ENCODE results near the gene AFAP1L1.

Gene AFAP1L1

DNA sequence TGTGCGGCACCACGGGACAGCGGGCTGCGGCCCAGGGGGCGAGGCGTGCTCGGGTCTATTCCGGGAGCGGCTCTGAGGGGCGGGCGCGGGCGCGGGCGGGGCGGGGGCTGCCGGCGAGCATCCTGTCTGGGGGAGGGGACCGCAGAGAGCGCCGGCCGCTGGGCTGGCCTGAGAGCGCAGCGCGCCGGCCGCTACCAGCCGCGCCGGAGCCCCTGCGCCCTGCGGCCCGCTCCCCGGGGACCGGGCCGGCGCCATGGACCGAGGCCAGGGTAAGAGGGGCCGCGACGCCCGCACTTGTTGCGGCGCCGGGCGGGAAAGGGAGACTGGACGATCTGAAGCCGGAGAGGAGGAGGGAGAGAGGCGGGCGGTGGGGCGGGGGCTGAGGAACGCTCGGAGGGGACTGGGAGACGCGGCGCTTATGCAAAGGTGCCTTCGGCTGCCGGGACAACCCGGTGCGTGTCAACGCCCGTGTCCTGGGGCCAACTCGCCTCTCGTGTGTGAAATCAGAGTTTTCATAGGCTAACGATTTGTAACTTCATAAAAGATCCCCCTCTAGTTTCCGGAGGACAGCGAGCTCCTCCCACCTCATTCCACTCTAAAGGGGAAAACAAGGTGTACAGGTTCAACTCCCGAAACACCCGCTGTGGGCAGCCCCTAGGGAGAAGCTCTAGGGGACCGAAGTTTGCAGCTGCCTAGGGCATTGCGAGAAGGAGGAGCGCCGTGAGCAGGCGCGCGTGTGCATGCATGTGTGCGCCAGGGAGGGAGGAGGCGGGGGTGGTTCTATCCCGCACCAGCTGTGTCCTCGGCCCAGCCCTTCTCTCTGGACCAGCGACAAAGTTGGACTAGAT lies at the start of gene AFAP1L1:
Gene AFAP1L1, plus strand, starts transcription at position 144 of the 848 bp plus-strand sequence. Its CDS starts 110 bp downstream, at position 254.
- peak within 1 kb of the TSS; percentile 77 to 86 (median 81) for H3K4me3 ChIP-seq (ENCODE audit: low read depth in 1 of 5, low read length in 5 of 5)
- peaks cover 0 to 6% (median 0%) of the 10 kb centered on the region in 5 donors for H3K36me3 ChIP-seq (ENCODE audit: control insufficient read depth in 5 of 5, insufficient read depth in 5 of 5, low read length in 5 of 5)
- peak within 1 kb of the TSS; percentile 74 for H3K27ac ChIP-seq (ENCODE audit: low read depth, low read length)
- H3K9ac ChIP-seq (ENCODE audit: low read length in 5 of 5), result peak within 1 kb of the TSS in 4 of 5 donors; percentile 60 to 64 (median 62)
- H3K9me3 ChIP-seq (ENCODE audit: control insufficient read depth in 5 of 5, low read length in 5 of 5), result peaks cover 3 to 17% (median 12%) of the 10 kb centered on the region in 5 donors
- no peaks in the 10 kb centered on the region for H3K27me3 ChIP-seq (ENCODE audit: control insufficient read depth in 5 of 5, insufficient read depth in 4 of 5, low read length in 5 of 5)
- H3K4me1 ChIP-seq (ENCODE audit: control insufficient read depth in 5 of 5, insufficient read depth in 5 of 5, low read length in 5 of 5), result peaks cover 0 to 30% (median 27%) of the 10 kb centered on the region in 5 donors

DNA sequence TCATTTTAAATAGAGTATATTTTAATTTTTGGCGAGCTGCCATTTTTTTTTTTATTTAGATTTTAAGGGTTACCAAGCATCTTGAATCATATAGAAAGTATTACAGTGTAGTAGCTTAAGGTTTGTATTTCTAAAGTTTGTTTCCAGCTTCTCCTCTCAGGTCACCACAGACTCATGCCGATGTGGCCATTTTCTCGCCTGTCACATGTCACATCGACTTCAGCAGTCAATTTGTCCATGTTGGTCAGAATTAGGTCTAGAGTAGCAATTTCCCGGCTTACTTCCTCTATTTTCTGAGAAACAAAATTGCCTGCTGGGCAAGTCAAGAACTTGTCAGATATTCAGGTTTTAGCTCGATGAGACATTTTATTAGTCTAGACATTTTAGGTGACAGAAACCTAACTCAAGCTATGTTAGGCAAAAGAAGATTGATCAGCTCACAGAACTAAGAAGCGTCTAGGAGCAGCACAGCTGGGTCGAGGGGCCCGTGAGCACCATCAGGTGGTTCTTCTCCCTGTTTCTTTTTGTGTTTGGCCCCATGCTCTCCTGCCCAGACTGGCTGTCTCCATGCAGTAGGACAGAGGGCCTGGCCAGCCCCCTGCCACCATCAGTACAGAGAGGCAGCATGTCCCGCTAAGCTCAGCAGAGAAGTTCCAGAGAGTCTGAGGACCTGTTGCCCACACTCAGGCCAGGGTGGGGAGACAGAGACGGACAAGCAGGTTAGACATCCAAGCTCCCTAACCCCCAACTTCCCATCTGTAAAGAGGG lies 48.4 kb upstream of the AFAP1L1 start:
- Histone ChIP-seq H3K27ac (ENCODE audit: low read depth, low read length) (peak overlapping the region; percentile 27), H3K9ac (ENCODE audit: low read length in 5 of 5) (no peak overlapping the region), H3K27me3 (ENCODE audit: control insufficient read depth in 5 of 5, insufficient read depth in 4 of 5, low read length in 5 of 5) (no peaks in the 10 kb centered on the region), H3K4me1 (ENCODE audit: control insufficient read depth in 5 of 5, insufficient read depth in 5 of 5, low read length in 5 of 5) (peaks cover 2 to 62% (median 13%) of the 10 kb centered on the region in 5 donors), H3K4me3 (ENCODE audit: low read depth in 1 of 5, low read length in 5 of 5) (no peak overlapping the region), H3K36me3 (ENCODE audit: control insufficient read depth in 5 of 5, insufficient read depth in 5 of 5, low read length in 5 of 5) (peaks cover 0 to 36% (median 29%) of the 10 kb centered on the region in 5 donors), H3K9me3 (ENCODE audit: control insufficient read depth in 5 of 5, low read length in 5 of 5) (no peaks in the 10 kb centered on the region)

GRCh38 chr5:149224282-149224681 lies 47.4 kb upstream of the AFAP1L1 start:
- H3K36me3 ChIP-seq (ENCODE audit: control insufficient read depth in 5 of 5, insufficient read depth in 5 of 5, low read length in 5 of 5), result peaks cover 0 to 26% (median 20%) of the 10 kb centered on the region in 5 donors

DNA sequence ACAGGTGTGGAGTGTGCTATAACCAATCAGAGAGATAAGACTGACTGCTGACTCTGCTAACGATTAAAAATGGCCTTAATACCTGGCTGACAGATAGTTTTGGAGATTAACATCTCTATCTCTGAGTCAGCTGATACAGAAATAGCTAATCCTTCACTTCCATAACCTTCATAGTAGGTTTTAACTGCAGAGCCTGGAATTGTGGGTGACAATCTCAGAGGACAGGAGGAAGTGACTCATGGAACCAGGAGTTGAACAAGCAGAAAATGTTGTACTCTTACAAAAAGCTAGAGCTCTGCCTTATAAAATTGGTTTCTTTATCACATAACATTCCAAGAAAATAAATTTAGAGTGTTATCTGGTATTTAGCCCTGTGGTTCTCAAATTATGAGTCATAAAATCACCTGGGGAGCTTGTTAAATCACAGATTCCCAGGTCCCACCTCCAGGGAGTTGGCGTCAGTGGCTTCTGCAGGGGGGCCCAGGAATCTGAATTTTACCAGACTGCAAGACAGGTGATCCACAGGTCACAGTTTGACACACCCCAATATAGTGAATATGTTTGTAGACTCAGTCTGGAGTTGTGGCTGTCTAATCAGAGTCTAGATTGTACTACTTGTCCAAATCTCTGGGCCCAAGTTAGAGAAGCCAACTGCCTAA lies 44.4 kb upstream of the AFAP1L1 start:
- H3K27ac ChIP-seq (ENCODE audit: low read depth, low read length), result peak overlapping the region; percentile 71
- no peak overlapping the region for H3K4me3 ChIP-seq (ENCODE audit: low read depth in 1 of 5, low read length in 5 of 5)
- no peak overlapping the region for H3K9ac ChIP-seq (ENCODE audit: low read length in 5 of 5)

More at GRCh38 chr5:149224282-149224681, 47.4 kb upstream of the AFAP1L1 start:
- H3K27ac ChIP-seq (ENCODE audit: low read depth, low read length), result no peak overlapping the region
- no peaks in the 10 kb centered on the region for H3K9me3 ChIP-seq (ENCODE audit: control insufficient read depth in 5 of 5, low read length in 5 of 5)
- peaks cover 7 to 63% (median 19%) of the 10 kb centered on the region in 5 donors for H3K4me1 ChIP-seq (ENCODE audit: control insufficient read depth in 5 of 5, insufficient read depth in 5 of 5, low read length in 5 of 5)
- no peak overlapping the region for H3K4me3 ChIP-seq (ENCODE audit: low read depth in 1 of 5, low read length in 5 of 5)
- peak overlapping the region in 1 of 5 donors; percentile 5 for H3K9ac ChIP-seq (ENCODE audit: low read length in 5 of 5)
- H3K27me3 ChIP-seq (ENCODE audit: control insufficient read depth in 5 of 5, insufficient read depth in 4 of 5, low read length in 5 of 5), result no peaks in the 10 kb centered on the region

GRCh38 chr5:149228618-149229297 lies 42.9 kb upstream of the AFAP1L1 start:
- peak overlapping the region in 2 of 5 donors; percentile 8 to 20 for H3K4me3 ChIP-seq (ENCODE audit: low read depth in 1 of 5, low read length in 5 of 5)
- no peaks in the 10 kb centered on the region for H3K27me3 ChIP-seq (ENCODE audit: control insufficient read depth in 5 of 5, insufficient read depth in 4 of 5, low read length in 5 of 5)
- peaks cover 0 to 35% (median 21%) of the 10 kb centered on the region in 5 donors for H3K36me3 ChIP-seq (ENCODE audit: control insufficient read depth in 5 of 5, insufficient read depth in 5 of 5, low read length in 5 of 5)
- no peaks in the 10 kb centered on the region for H3K9me3 ChIP-seq (ENCODE audit: control insufficient read depth in 5 of 5, low read length in 5 of 5)
- H3K4me1 ChIP-seq (ENCODE audit: control insufficient read depth in 5 of 5, insufficient read depth in 5 of 5, low read length in 5 of 5), result peaks cover 4 to 43% (median 13%) of the 10 kb centered on the region in 5 donors
- H3K9ac ChIP-seq (ENCODE audit: low read length in 5 of 5), result no peak overlapping the region
- H3K27ac ChIP-seq (ENCODE audit: low read depth, low read length), result peak overlapping the region; percentile 71

More for the DNA sequence above, 44.4 kb upstream of the AFAP1L1 start:
- H3K4me1 ChIP-seq (ENCODE audit: control insufficient read depth in 5 of 5, insufficient read depth in 5 of 5, low read length in 5 of 5), result peaks cover 4 to 49% (median 17%) of the 10 kb centered on the region in 5 donors
- H3K9me3 ChIP-seq (ENCODE audit: control insufficient read depth in 5 of 5, low read length in 5 of 5), result no peaks in the 10 kb centered on the region
- peaks cover 0 to 21% (median 14%) of the 10 kb centered on the region in 5 donors for H3K36me3 ChIP-seq (ENCODE audit: control insufficient read depth in 5 of 5, insufficient read depth in 5 of 5, low read length in 5 of 5)
- no peaks in the 10 kb centered on the region for H3K27me3 ChIP-seq (ENCODE audit: control insufficient read depth in 5 of 5, insufficient read depth in 4 of 5, low read length in 5 of 5)

DNA sequence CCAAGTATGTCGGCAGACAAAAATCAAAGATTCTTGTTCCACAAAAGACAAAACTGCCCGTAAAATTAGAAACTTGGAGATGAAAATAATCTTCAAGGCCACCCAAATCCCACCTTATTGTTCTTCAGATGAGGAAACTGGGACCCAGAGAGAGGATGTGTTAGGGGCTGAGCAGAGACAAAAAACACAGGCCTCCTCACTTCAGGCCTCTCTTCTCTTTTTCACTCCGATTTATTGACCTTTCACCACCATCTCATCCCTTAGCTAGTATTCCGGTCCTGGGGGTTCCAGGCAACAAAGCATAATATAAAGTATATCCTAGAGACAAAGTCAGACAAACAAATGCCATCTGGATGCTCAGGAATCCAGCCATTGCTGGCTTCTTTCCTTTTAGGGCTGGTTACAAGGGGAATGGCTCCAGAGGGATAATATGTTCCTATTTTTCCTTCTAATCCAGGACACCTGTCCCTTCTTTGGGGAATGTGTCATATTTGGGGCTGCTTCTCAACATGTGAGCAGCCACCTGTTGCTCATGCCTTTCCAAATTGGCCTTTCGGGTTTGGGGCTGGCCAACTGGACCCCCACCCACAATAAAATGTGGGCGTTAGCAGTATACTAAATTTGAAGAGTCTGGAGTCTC lies 42.2 kb upstream of the AFAP1L1 start:
- Histone ChIP-seq H3K27me3 (ENCODE audit: control insufficient read depth in 5 of 5, insufficient read depth in 4 of 5, low read length in 5 of 5) (no peaks in the 10 kb centered on the region), H3K9ac (ENCODE audit: low read length in 5 of 5) (no peak overlapping the region), H3K9me3 (ENCODE audit: control insufficient read depth in 5 of 5, low read length in 5 of 5) (no peaks in the 10 kb centered on the region), H3K36me3 (ENCODE audit: control insufficient read depth in 5 of 5, insufficient read depth in 5 of 5, low read length in 5 of 5) (peaks cover 0 to 37% (median 26%) of the 10 kb centered on the region in 5 donors), H3K27ac (ENCODE audit: low read depth, low read length) (peak overlapping the region; percentile 71), H3K4me1 (ENCODE audit: control insufficient read depth in 5 of 5, insufficient read depth in 5 of 5, low read length in 5 of 5) (peaks cover 4 to 43% (median 12%) of the 10 kb centered on the region in 5 donors), H3K4me3 (ENCODE audit: low read depth in 1 of 5, low read length in 5 of 5) (no peak overlapping the region)

- Histone ChIP-seq H3K9me3 (ENCODE audit: control insufficient read depth in 5 of 5, low read length in 5 of 5) (no peaks in the 10 kb centered on the region), H3K4me1 (ENCODE audit: control insufficient read depth in 5 of 5, insufficient read depth in 5 of 5, low read length in 5 of 5) (peaks cover 0 to 35% (median 0%) of the 10 kb centered on the region in 5 donors), H3K9ac (ENCODE audit: low read length in 5 of 5) (no peak overlapping the region), H3K27me3 (ENCODE audit: control insufficient read depth in 5 of 5, insufficient read depth in 4 of 5, low read length in 5 of 5) (no peaks in the 10 kb centered on the region), H3K4me3 (ENCODE audit: low read depth in 1 of 5, low read length in 5 of 5) (no peak overlapping the region), H3K27ac (ENCODE audit: low read depth, low read length) (no peak overlapping the region), H3K36me3 (ENCODE audit: control insufficient read depth in 5 of 5, insufficient read depth in 5 of 5, low read length in 5 of 5) (peaks cover 0 to 79% (median 73%) of the 10 kb centered on the region in 5 donors)
These were observed 35.8 kb upstream of the AFAP1L1 start for GRCh38 chr5:149235841-149236240.

GRCh38 chr5:149237662-149238061 lies 34.0 kb upstream of the AFAP1L1 start:
- Histone ChIP-seq H3K36me3 (ENCODE audit: control insufficient read depth in 5 of 5, insufficient read depth in 5 of 5, low read length in 5 of 5) (peaks cover 0 to 91% (median 86%) of the 10 kb centered on the region in 5 donors), H3K27me3 (ENCODE audit: control insufficient read depth in 5 of 5, insufficient read depth in 4 of 5, low read length in 5 of 5) (no peaks in the 10 kb centered on the region), H3K4me1 (ENCODE audit: control insufficient read depth in 5 of 5, insufficient read depth in 5 of 5, low read length in 5 of 5) (peaks cover 0 to 32% (median 0%) of the 10 kb centered on the region in 5 donors), H3K9ac (ENCODE audit: low read length in 5 of 5) (no peak overlapping the region), H3K4me3 (ENCODE audit: low read depth in 1 of 5, low read length in 5 of 5) (no peak overlapping the region), H3K27ac (ENCODE audit: low read depth, low read length) (no peak overlapping the region), H3K9me3 (ENCODE audit: control insufficient read depth in 5 of 5, low read length in 5 of 5) (no peaks in the 10 kb centered on the region)

DNA sequence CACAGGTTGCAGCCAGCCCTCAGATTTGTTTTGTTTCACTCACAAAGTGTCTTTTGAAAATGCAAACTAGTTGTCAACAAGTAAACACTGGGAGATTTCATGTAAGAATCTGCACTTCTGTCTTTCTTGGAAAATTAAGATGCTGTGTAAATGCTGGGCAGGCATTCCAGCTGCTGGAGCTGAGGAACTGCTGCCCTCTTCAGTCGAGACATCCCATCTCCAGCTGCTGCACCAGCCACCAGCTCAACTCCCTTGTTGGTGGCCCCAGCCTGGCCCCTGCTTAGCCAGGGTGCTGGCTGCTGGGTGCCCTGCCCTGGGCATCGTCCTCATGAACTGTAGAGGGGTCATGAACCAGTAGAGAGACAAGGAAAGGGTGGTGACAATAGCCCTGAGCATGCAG lies 33.1 kb upstream of the AFAP1L1 start:
- H3K4me1 ChIP-seq (ENCODE audit: control insufficient read depth in 5 of 5, insufficient read depth in 5 of 5, low read length in 5 of 5), result peaks cover 0 to 28% (median 0%) of the 10 kb centered on the region in 5 donors
- no peak overlapping the region for H3K27ac ChIP-seq (ENCODE audit: low read depth, low read length)
- H3K9me3 ChIP-seq (ENCODE audit: control insufficient read depth in 5 of 5, low read length in 5 of 5), result no peaks in the 10 kb centered on the region
- no peaks in the 10 kb centered on the region for H3K27me3 ChIP-seq (ENCODE audit: control insufficient read depth in 5 of 5, insufficient read depth in 4 of 5, low read length in 5 of 5)
- H3K9ac ChIP-seq (ENCODE audit: low read length in 5 of 5), result no peak overlapping the region
- H3K36me3 ChIP-seq (ENCODE audit: control insufficient read depth in 5 of 5, insufficient read depth in 5 of 5, low read length in 5 of 5), result peaks cover 0 to 91% (median 86%) of the 10 kb centered on the region in 5 donors
- no peak overlapping the region for H3K4me3 ChIP-seq (ENCODE audit: low read depth in 1 of 5, low read length in 5 of 5)

Measured in subcutaneous abdominal adipose tissue (tissue), 5 donors.